ENCODE measurements around the gene IFIH1.

DNA sequence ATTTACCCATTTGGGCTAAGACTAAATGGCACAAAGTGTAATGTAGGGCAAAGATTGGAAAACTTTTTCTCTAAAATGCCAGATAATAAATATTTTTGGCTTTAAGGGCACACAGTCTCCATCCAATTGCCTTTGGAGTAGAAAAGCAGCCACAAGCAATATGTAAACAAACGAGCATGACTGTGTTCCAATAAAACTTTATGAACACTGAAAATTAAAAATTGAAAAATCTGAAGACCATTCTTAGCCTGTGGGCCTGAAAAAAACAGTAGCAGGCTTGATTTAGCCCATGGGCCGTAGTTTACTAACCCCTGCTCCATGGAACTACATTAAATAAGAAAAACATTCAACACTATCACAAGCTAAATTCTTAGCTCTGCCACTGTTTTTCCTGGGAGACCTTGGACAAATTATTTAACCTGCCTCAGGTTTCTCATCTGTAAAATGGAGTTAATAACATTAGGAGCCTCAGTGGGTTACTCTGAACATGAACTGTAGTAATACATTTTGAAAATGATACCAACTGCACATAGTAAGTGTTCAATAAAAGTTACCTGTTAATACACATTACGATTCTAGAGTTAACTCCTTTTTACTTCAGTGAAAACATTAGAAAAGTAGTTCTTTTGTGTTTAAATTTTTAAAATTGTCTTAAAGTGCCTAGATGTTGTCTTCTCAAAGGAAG, 1.3 kb downstream of the IFIH1 start:
- TF ChIP-seq EZH2 (IDR thresholded peaks at IDR 0.05; ENCODE audit: borderline replicate concordance, low read length), result no peak
- TF ChIP-seq, protein P1, sequence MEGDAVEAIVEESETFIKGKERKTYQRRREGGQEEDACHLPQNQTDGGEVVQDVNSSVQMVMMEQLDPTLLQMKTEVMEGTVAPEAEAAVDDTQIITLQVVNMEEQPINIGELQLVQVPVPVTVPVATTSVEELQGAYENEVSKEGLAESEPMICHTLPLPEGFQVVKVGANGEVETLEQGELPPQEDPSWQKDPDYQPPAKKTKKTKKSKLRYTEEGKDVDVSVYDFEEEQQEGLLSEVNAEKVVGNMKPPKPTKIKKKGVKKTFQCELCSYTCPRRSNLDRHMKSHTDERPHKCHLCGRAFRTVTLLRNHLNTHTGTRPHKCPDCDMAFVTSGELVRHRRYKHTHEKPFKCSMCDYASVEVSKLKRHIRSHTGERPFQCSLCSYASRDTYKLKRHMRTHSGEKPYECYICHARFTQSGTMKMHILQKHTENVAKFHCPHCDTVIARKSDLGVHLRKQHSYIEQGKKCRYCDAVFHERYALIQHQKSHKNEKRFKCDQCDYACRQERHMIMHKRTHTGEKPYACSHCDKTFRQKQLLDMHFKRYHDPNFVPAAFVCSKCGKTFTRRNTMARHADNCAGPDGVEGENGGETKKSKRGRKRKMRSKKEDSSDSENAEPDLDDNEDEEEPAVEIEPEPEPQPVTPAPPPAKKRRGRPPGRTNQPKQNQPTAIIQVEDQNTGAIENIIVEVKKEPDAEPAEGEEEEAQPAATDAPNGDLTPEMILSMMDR (conservative IDR thresholded peaks at IDR 0.05 in 1 of 2, IDR thresholded peaks at IDR 0.05 in 1 of 2; ENCODE audit: extremely low read depth in 1 of 2, insufficient read depth in 1 of 2, low read depth in 1 of 2, low read length in 2 of 2), result no peak

Measured in mammary epithelial cell (primary cell).